Psoas muscle (tissue), 8 donors: ENCODE data around the gene PLGRKT. TPM values are rescaled to one million over a fixed set of nuclear protein-coding genes. Genes with fewer than 3 reads are reported as not detected.

ENCODE experiments used
- ATAC-seq, 4 donors: fragments of 200-7000 bp; cut with Tn5 transposase; one replicate each; pipeline ENCODE4 v1.9.1; 2020; ENCODE audit warnings: moderate library complexity in 3 of 4, mild to moderate bottlenecking in 2 of 4
- DNase-seq, 2 donors: peaks; one replicate each; pipeline ENCODE4 v3.0.0-alpha.2; 2020
- H3K27ac ChIP-seq: fragments of 200-600 bp; one replicate; pipeline ENCODE4 v1.8.0; 2022
- H3K27me3 ChIP-seq, 3 donors: fragments of 200-600 bp in 1 of 3; one replicate each; pipeline versions ENCODE4 v1.6.1 to v1.8.0; 2013 to 2022; ENCODE audit warnings: low read length in 2 of 3, mild to moderate bottlenecking in 2 of 3, moderate library complexity in 1 of 3; ENCODE audit not compliant: insufficient read depth in 3 of 3
- H3K36me3 ChIP-seq, 2 donors: fragments of 200-600 bp in 1 of 2; one replicate each; pipeline versions ENCODE4 v1.6.1 to v1.8.0; 2013 to 2022; ENCODE audit warnings: low read depth in 1 of 2, mild to moderate bottlenecking in 1 of 2, moderate library complexity in 1 of 2; ENCODE audit not compliant: insufficient read depth in 1 of 2
- H3K4me1 ChIP-seq: fragments of 200-600 bp; one replicate; pipeline ENCODE4 v1.8.0; 2022
- H3K4me3 ChIP-seq: fragments of 200-600 bp; one replicate; pipeline ENCODE4 v1.8.0; 2022; ENCODE audit warnings: mild to moderate bottlenecking
- H3K9me3 ChIP-seq: fragments of 200-600 bp; one replicate; pipeline ENCODE4 v1.8.0; 2022
- CTCF ChIP-seq: fragments of 200-600 bp; IDR thresholded peaks from one replicate; pipeline ENCODE4 v1.8.0; 2022; ENCODE audit warnings: antibody characterized with exemption
- WGBS, 3 donors: extraction: QIAGEN DNeasy Blood & Tissue Kit; methylation state at CpG; one replicate each; pipeline versions ENCODE4 v1.1.6 to v1.1.7; 2013; 5-methylcytosine and 5-hydroxymethylcytosine counted together
- intact Hi-C, 2 donors: fragments of 100-400 bp; cut with DNase I; formaldehyde crosslinking; loops; one replicate each; pipeline versions ENCODE4 v1.11.0 to v1.14.2; 2022
- polyA plus RNA-seq, 3 donors: library from polyadenylated mRNA; stranded (reverse); fragments of 200-250 nt; gene quantifications; one replicate each; pipeline ENCODE4 v1.2.3, GENCODE V29; 2013
- total RNA-seq, 4 donors: library from RNA; stranded (reverse); fragmentation: NEBNext Ultra II Directional in 2 of 4; extraction: Animal tissue kit (Norgen Biotek cat#: 25700) in 2 of 4; gene quantifications; one replicate each; pipeline versions ENCODE4 v1.2.1 to v1.2.4, GENCODE V29; 2021 to 2023
- donor health status: healthy with polysubstance abuse.
- donor health status: DM: no; HTN: no; CAD: no; lungs with moderate emphysema.
- donor health status: Bipolar disorder and iron deficiency.
- donor health status: healthy.
- donor health status: DM: yes; HTN: yes; CAD: no.
- donor health status: DM: no; HTN: no; CAD: no.
- donor health status: DM: no; HTN: no; CAD: no.
- donor health status: DM: yes; HTN: yes; CAD: no.

The PLGRKT gene
- total and polyA plus RNA-seq, 7 donors: 21.4 to 50.4 (median 26.4) TPM

- intact Hi-C loops: no loop called here
- Histone ChIP-seq H3K36me3 (peaks cover 0 to 4% of the 10 kb centered on the region in 2 donors), H3K27me3 (no peaks in the 10 kb centered on the region), H3K9me3 (no peaks in the 10 kb centered on the region), H3K27ac (no peak overlapping the region), H3K4me3 (no peak overlapping the region), H3K4me1 (no peaks in the 10 kb centered on the region)
- peak; percentile 31 for TF ChIP-seq CTCF
- 67 to 96% (median 92%) methylated on average over 2 of the region's 2 CpGs for WGBS, 3 donors
- DNase-seq: no peak
- ATAC-seq: no peak
These were observed 12.6 kb downstream of the PLGRKT start for GRCh38 chr9:5425006-5425628.

GRCh38 chr9:5422276-5422675, 15.4 kb downstream of the PLGRKT start:
- intact Hi-C loops: no loop called here
- no peak overlapping the region for H3K4me3 ChIP-seq
- no peaks in the 10 kb centered on the region for H3K9me3 ChIP-seq
- DNase-seq (no peak), ATAC-seq (no peak)
- peaks cover 0 to 6% of the 10 kb centered on the region in 2 donors for H3K36me3 ChIP-seq
- no peaks in the 10 kb centered on the region for H3K27me3 ChIP-seq
- H3K4me1 ChIP-seq: no peaks in the 10 kb centered on the region
- 74 to 91% (median 81%) methylated on average over 1 of the region's 1 CpG for WGBS, 3 donors
- H3K27ac ChIP-seq: no peak overlapping the region
- TF ChIP-seq CTCF: no peak

GRCh38 chr9:5421163-5421562, 16.6 kb downstream of the PLGRKT start:
- 86 to 94% (median 89%) methylated on average over 2 of the region's 2 CpGs for WGBS, 3 donors
- TF ChIP-seq CTCF: no peak
- Histone ChIP-seq H3K9me3 (no peaks in the 10 kb centered on the region), H3K27me3 (no peaks in the 10 kb centered on the region), H3K4me1 (no peaks in the 10 kb centered on the region), H3K36me3 (peaks cover 0 to 6% of the 10 kb centered on the region in 2 donors), H3K4me3 (no peak overlapping the region), H3K27ac (no peak overlapping the region)
- ATAC-seq (no peak), DNase-seq (no peak)
- intact Hi-C loops: no loop called here

GRCh38 chr9:5419987-5420386, 17.7 kb downstream of the PLGRKT start:
- no peak for ATAC-seq
- Histone ChIP-seq H3K4me1 (no peaks in the 10 kb centered on the region), H3K27ac (no peak overlapping the region), H3K36me3 (peaks cover 0 to 6% of the 10 kb centered on the region in 2 donors), H3K9me3 (no peaks in the 10 kb centered on the region), H3K27me3 (no peaks in the 10 kb centered on the region), H3K4me3 (no peak overlapping the region)
- no peak for TF ChIP-seq CTCF
- no peak for DNase-seq
- intact Hi-C loops: no loop called here

GRCh38 chr9:5418481-5418880, 19.2 kb downstream of the PLGRKT start:
- Histone ChIP-seq H3K4me3 (no peak overlapping the region), H3K27ac (no peak overlapping the region), H3K9me3 (no peaks in the 10 kb centered on the region), H3K27me3 (no peaks in the 10 kb centered on the region), H3K4me1 (no peaks in the 10 kb centered on the region), H3K36me3 (peaks cover 0 to 6% of the 10 kb centered on the region in 2 donors)
- no peak for ATAC-seq
- 92 to 96% (median 93%) methylated on average over 20 of the region's 20 CpGs for WGBS, 3 donors
- intact Hi-C loops: no loop called here
- TF ChIP-seq CTCF: no peak
- DNase-seq: no peak
